Esophagus (tissue), 2 donors: Measurements from ENCODE around the gene PHF1. TPM values are rescaled to one million over a fixed set of nuclear protein-coding genes. Genes with fewer than 3 reads are reported as not detected.

Source experiments
- H3K27ac ChIP-seq, 2 donors: one replicate each; pipeline ENCODE4 v1.5.1; 2013; ENCODE audit warnings: low read depth in 2 of 2, mild to moderate bottlenecking in 2 of 2, inconsistent platforms in 1 of 2, low read length in 1 of 2, moderate library complexity in 1 of 2
- H3K27me3 ChIP-seq, 2 donors: one replicate each; pipeline ENCODE4 v1.6.1; 2013; ENCODE audit warnings: low read length in 2 of 2, control low read depth in 1 of 2, mild to moderate bottlenecking in 1 of 2; ENCODE audit not compliant: insufficient read depth in 2 of 2, control insufficient read depth in 1 of 2
- H3K36me3 ChIP-seq, 2 donors: one replicate each; pipeline ENCODE4 v1.6.1; 2013; ENCODE audit warnings: low read length in 1 of 2; ENCODE audit not compliant: control insufficient read depth in 2 of 2, insufficient read depth in 2 of 2
- H3K4me1 ChIP-seq, 2 donors: one replicate each; pipeline ENCODE4 v1.6.1; 2013; ENCODE audit warnings: low read length in 1 of 2; ENCODE audit not compliant: control insufficient read depth in 2 of 2, insufficient read depth in 2 of 2
- H3K4me3 ChIP-seq, 2 donors: one replicate each; pipeline ENCODE4 v1.5.1; 2013; ENCODE audit warnings: low read length in 2 of 2, mild to moderate bottlenecking in 2 of 2, low read depth in 1 of 2, moderate library complexity in 1 of 2
- H3K9me3 ChIP-seq, 2 donors: one replicate each; pipeline ENCODE4 v1.6.1; 2013; ENCODE audit warnings: mild to moderate bottlenecking in 2 of 2, low read depth in 1 of 2, low read length in 1 of 2, moderate library complexity in 1 of 2; ENCODE audit not compliant: control insufficient read depth in 2 of 2, insufficient read depth in 1 of 2
- WGBS, 2 donors: extraction: QIAGEN DNeasy Blood & Tissue Kit; methylation state at CpG; one replicate each; pipeline ENCODE4 v1.1.7; 2013; 5-methylcytosine and 5-hydroxymethylcytosine counted together
- polyA plus RNA-seq, 2 donors: library from polyadenylated mRNA; stranded (reverse); fragments of 200-250 nt; gene quantifications; one replicate each; pipeline ENCODE4 v1.2.3, GENCODE V29; 2013
- donor health status: healthy with polysubstance abuse.
- donor health status: Bipolar disorder and iron deficiency.

The PHF1 gene
- polyA plus RNA-seq, 2 donors = 27.3 to 46.0 TPM

GRCh38 chr6:33424855-33425667 lies 14.2 kb downstream of the PHF1 start:
- no peaks in the 10 kb centered on the region for H3K27me3 ChIP-seq
- peak overlapping the region; percentile 95 to 96 for H3K27ac ChIP-seq
- H3K9me3 ChIP-seq = no peaks in the 10 kb centered on the region
- peaks cover 2 to 22% of the 10 kb centered on the region in 2 donors for H3K4me1 ChIP-seq
- WGBS, 2 donors = 15 to 16% methylated on average over 12 of the region's 12 CpGs
- peak overlapping the region; percentile 55 to 61 for H3K4me3 ChIP-seq
- H3K36me3 ChIP-seq = no peaks in the 10 kb centered on the region

GRCh38 chr6:33425668-33426577 lies 15.1 kb downstream of the PHF1 start:
- 1% methylated on average over 36 to 42 of the region's 43 CpGs for WGBS, 2 donors
- Histone ChIP-seq H3K4me3 (peak overlapping the region; percentile 55 to 61), H3K4me1 (peaks cover 2 to 22% of the 10 kb centered on the region in 2 donors), H3K27me3 (no peaks in the 10 kb centered on the region), H3K36me3 (no peaks in the 10 kb centered on the region), H3K27ac (peak overlapping the region; percentile 95 to 96), H3K9me3 (no peaks in the 10 kb centered on the region)

GRCh38 chr6:33426590-33427511 lies 16.0 kb downstream of the PHF1 start:
- no peaks in the 10 kb centered on the region for H3K9me3 ChIP-seq
- 8 to 11% methylated on average over 12 of the region's 12 CpGs for WGBS, 2 donors
- peak overlapping the region; percentile 95 to 96 for H3K27ac ChIP-seq
- H3K27me3 ChIP-seq = no peaks in the 10 kb centered on the region
- peak overlapping the region; percentile 55 to 68 for H3K4me3 ChIP-seq
- peaks cover 0 to 3% of the 10 kb centered on the region in 2 donors for H3K36me3 ChIP-seq
- H3K4me1 ChIP-seq = peaks cover 2 to 22% of the 10 kb centered on the region in 2 donors

DNA sequence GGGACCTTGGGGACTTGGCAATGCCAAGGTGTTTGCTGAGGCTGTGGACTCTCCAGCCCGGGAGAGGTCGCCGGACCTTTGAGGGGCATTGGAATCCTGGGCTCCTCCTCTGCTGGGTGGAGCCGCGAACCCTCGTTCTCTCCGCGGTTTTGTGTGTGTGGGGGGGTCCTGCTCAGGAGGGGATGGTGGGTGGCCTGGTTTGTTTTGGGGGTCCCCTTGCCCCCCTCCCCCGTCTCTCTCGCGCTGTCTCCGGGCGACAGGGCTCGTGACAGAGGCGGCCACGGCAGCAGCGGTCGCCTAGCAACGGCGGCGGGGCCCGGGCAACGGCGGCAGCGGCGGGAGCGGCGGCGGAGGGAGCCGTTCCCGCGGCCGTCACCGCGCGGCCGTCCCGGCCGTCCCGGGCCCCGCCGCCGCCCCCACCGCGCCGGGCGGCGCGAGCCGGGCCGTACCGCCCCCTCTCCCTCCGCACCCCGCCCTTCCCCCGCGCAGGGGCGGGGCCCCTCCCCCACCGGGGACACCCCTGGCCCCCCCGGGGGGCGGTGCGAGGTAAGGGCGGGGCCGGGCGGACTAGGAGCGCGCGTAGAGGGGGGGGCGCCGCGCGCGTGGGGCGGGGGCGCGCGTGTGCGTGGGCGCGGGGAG lies 16.9 kb downstream of the PHF1 start:
- Histone ChIP-seq H3K4me3 (peak overlapping the region; percentile 55 to 68), H3K27me3 (no peaks in the 10 kb centered on the region), H3K36me3 (peaks cover 0 to 3% of the 10 kb centered on the region in 2 donors), H3K27ac (peak overlapping the region; percentile 80 to 81), H3K9me3 (no peaks in the 10 kb centered on the region), H3K4me1 (peaks cover 2 to 22% of the 10 kb centered on the region in 2 donors)
- WGBS, 2 donors = 0 to 1% methylated on average over 19 to 78 of the region's 79 CpGs

- peaks cover 2 to 22% of the 10 kb centered on the region in 2 donors for H3K4me1 ChIP-seq
- WGBS, 2 donors = 3% methylated on average over 13 to 33 of the region's 33 CpGs
- no peaks in the 10 kb centered on the region for H3K9me3 ChIP-seq
- peak overlapping the region; percentile 80 to 81 for H3K27ac ChIP-seq
- H3K4me3 ChIP-seq = peak overlapping the region; percentile 51 to 68
- H3K27me3 ChIP-seq = no peaks in the 10 kb centered on the region
- H3K36me3 ChIP-seq = peaks cover 0 to 3% of the 10 kb centered on the region in 2 donors
Observed at GRCh38 chr6:33428224-33428965, 17.6 kb downstream of the PHF1 start.

GRCh38 chr6:33428966-33429749 lies 18.3 kb downstream of the PHF1 start:
- H3K4me1 ChIP-seq = peaks cover 2 to 22% of the 10 kb centered on the region in 2 donors

GRCh38 chr6:33429750-33430052 lies 18.9 kb downstream of the PHF1 start:
- Histone ChIP-seq H3K27ac (peak overlapping the region; percentile 80 to 81), H3K36me3 (peaks cover 0 to 3% of the 10 kb centered on the region in 2 donors), H3K27me3 (no peaks in the 10 kb centered on the region), H3K4me1 (peaks cover 2 to 19% of the 10 kb centered on the region in 2 donors), H3K9me3 (no peaks in the 10 kb centered on the region), H3K4me3 (no peak overlapping the region)
- 11 to 26% methylated on average over 2 of the region's 2 CpGs for WGBS, 2 donors

More at GRCh38 chr6:33428966-33429749, 18.3 kb downstream of the PHF1 start:
- H3K4me3 ChIP-seq = no peak overlapping the region
- H3K36me3 ChIP-seq = peaks cover 0 to 3% of the 10 kb centered on the region in 2 donors
- no peaks in the 10 kb centered on the region for H3K27me3 ChIP-seq
- H3K9me3 ChIP-seq = no peaks in the 10 kb centered on the region
- H3K27ac ChIP-seq = peak overlapping the region; percentile 80 to 81
- 37 to 47% methylated on average over 5 of the region's 5 CpGs for WGBS, 2 donors

DNA sequence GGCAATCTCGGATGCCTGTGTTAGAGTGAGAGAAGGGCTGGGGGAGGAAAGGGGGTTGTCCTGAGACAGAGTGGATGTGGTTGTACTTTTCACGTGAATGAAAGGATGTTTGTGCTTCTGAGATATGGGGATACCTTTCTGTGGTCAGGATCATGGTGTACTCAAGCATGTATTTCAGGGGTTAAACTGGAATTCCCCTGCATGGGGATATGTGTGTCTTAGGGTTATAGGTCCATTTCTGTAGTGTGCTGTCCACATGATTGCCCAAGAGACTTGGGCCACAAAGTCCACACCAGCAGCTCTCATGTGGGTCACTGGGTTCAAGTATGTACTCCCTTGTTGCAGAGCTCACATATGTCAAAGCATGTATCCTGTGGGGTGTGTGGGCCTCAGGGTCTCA lies 19.5 kb downstream of the PHF1 start:
- Histone ChIP-seq H3K27me3 (no peaks in the 10 kb centered on the region), H3K27ac (peak overlapping the region in 1 of 2 donors; percentile 22), H3K36me3 (peaks cover 3 to 4% of the 10 kb centered on the region in 2 donors), H3K4me3 (no peak overlapping the region), H3K9me3 (no peaks in the 10 kb centered on the region), H3K4me1 (peaks cover 2 to 14% of the 10 kb centered on the region in 2 donors)
- 36 to 49% methylated on average over 2 of the region's 2 CpGs for WGBS, 2 donors
